HCT116 (cell line): ENCODE results near the gene PRKRIP1.

Source experiments
- CTCF ChIP-seq, 3 experiments: fragments of 200-600 bp in 1 of 3; sonication (generic) in 1 of 3; IDR thresholded peaks in 2 of 3; conservative IDR thresholded peaks in 1 of 3; 2 replicates each; pipeline ENCODE4 v1.5.1; 2012 to 2017; ENCODE audit warnings: low read depth in 2 of 3, low read length in 2 of 3, antibody characterized with exemption in 1 of 3, borderline replicate concordance in 1 of 3, control low read depth in 1 of 3, mild to moderate bottlenecking in 1 of 3, mixed read lengths in 1 of 3, mixed run types in 1 of 3, moderate library complexity in 1 of 3; ENCODE audit not compliant: insufficient read depth in 1 of 3
- POLR2AphosphoS5 ChIP-seq: IDR thresholded peaks from 2 replicates; pipeline ENCODE4 v1.6.1; 2011; ENCODE audit warnings: mild to moderate bottlenecking, low read depth, low read length, moderate library complexity
- ZNF274 ChIP-seq: fragments of 200-500 bp; sonication (Bioruptor generic); IDR thresholded peaks from 2 replicates; pipeline ENCODE4 v1.6.1; 2014; ENCODE audit warnings: mild to moderate bottlenecking, low read depth, low read length, inconsistent platforms

- TF ChIP-seq POLR2AphosphoS5 (no peak), CTCF (IDR thresholded peaks at IDR 0.05 in 2 of 3, conservative IDR thresholded peaks at IDR 0.05 in 1 of 3; ENCODE audit: borderline replicate concordance in 1 of 3, insufficient read depth in 1 of 3, low read depth in 2 of 3, low read length in 2 of 3) (no peak), ZNF274 (no peak)
Observed at GRCh38 chr7:102431617-102432298, 35.6 kb downstream of the PRKRIP1 start.
